ENCODE data around the gene ZNF747. TPM values are rescaled to one million over a fixed set of nuclear protein-coding genes. Genes with fewer than 3 reads are reported as not detected.

The ZNF747 gene
- total RNA-seq, 1 experiment from 2014 or later, result 12.3 TPM

DNA sequence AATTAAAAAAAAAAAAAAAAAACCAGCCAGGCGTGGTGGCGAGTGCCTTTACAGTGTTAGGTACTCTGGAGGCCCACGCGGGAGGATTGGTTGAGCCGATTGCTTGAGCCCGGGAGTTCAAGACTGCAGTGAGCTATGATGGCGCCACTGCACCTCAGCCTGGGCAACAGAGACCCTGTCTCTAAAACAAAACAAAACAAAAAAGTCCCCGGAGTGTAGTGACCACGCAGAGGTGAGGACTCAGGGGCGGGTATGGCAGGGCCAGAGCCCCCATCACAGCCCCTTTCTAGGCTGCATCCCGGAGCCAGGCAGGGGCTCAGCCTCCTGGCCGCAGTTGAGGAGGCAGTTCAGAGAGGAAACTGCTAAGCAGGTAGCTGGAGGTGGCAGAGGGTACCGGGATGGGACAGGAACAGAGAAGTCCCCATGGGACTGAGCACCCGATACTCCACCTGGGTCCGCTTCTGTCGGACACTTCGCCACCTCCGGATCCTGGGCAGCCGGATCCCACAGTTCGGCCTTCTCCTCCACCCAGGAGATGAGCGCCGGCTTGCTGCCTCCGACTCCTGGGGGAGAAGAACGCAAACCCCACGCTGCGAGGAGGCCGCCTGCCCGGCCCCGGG, 800 bp downstream of the ZNF747 start:
- peaks cover 27% of the 10 kb centered on the region for H3K4me1 Mint-ChIP-seq (ENCODE audit: low read depth, unreplicated experiment)
- peaks cover 48% of the 10 kb centered on the region for H3K36me3 Mint-ChIP-seq (ENCODE audit: insufficient read depth, unreplicated experiment)
- no peaks in the 10 kb centered on the region for H3K9me3 Mint-ChIP-seq (ENCODE audit: low read depth, unreplicated experiment)
- H3K27ac Mint-ChIP-seq (ENCODE audit: unreplicated experiment), result peak overlapping the region; percentile 65
- intact Hi-C loops (cut with micrococcal nuclease; ENCODE audit: unreplicated experiment), result loop anchor here (2.0 kb wide), 1 partner anchor 103 kb away; the partner anchor contains the start of gene DCTPP1
- CTCF ChIA-PET, result interaction anchor here (0.8 to 2.8 kb wide), 3 partner anchors 25 to 104 kb away, joined by 8 to 21 read pairs (median 10); partner anchors contain the start of genes DCTPP1 and ZNF688
- peak overlapping the region; percentile 73 for H3K4me3 Mint-ChIP-seq (ENCODE audit: low read depth, unreplicated experiment)
- DNase-seq, result no peak
- H3K27me3 Mint-ChIP-seq (ENCODE audit: unreplicated experiment), result no peaks in the 10 kb centered on the region
- BruUV-seq (replicated peaks), result no TSS peak
- TF ChIP-seq CTCF (IDR thresholded peaks at IDR 0.05; ENCODE audit: unreplicated experiment), result no peak

DNA sequence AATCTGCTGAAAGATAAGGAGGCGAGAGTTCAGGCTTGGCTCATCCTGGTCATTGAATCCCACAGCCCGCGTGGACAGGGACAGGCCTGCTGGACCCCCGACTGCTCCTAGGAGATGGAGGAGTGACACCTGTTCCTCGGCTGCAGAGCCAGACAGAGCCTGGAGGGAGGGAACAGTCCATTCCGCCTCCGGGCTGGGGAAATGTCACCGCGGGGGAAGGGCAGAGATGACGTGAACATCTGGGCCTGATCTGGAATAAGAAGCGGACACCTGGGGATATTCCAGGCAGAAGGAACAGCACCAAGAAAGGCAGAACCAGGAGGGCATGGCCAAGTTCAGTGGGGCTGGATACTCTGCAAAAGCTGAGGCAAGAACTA, 1.5 kb downstream of the ZNF747 start:
- DNase-seq, result no peak
- no peak for TF ChIP-seq CTCF (IDR thresholded peaks at IDR 0.05; ENCODE audit: unreplicated experiment)
- peaks cover 49% of the 10 kb centered on the region for H3K36me3 Mint-ChIP-seq (ENCODE audit: insufficient read depth, unreplicated experiment)
- peaks cover 34% of the 10 kb centered on the region for H3K4me1 Mint-ChIP-seq (ENCODE audit: low read depth, unreplicated experiment)
- BruUV-seq (replicated peaks), result no TSS peak
- no peaks in the 10 kb centered on the region for H3K27me3 Mint-ChIP-seq (ENCODE audit: unreplicated experiment)
- intact Hi-C loops (cut with micrococcal nuclease; ENCODE audit: unreplicated experiment), result no loop called here
- CTCF ChIA-PET, result no interaction called here
- no peaks in the 10 kb centered on the region for H3K9me3 Mint-ChIP-seq (ENCODE audit: low read depth, unreplicated experiment)
- peak overlapping the region; percentile 73 for H3K4me3 Mint-ChIP-seq (ENCODE audit: low read depth, unreplicated experiment)
- H3K27ac Mint-ChIP-seq (ENCODE audit: unreplicated experiment), result peak overlapping the region; percentile 65

- H3K4me1 Mint-ChIP-seq (ENCODE audit: low read depth, unreplicated experiment), result peaks cover 40% of the 10 kb centered on the region
- TF ChIP-seq CTCF (IDR thresholded peaks at IDR 0.05; ENCODE audit: unreplicated experiment), result no peak
- DNase-seq, result no peak
- no peaks in the 10 kb centered on the region for H3K9me3 Mint-ChIP-seq (ENCODE audit: low read depth, unreplicated experiment)
- CTCF ChIA-PET, result no interaction called here
- H3K27ac Mint-ChIP-seq (ENCODE audit: unreplicated experiment), result peak overlapping the region; percentile 65
- no TSS peak for BruUV-seq (replicated peaks)
- peak overlapping the region; percentile 73 for H3K4me3 Mint-ChIP-seq (ENCODE audit: low read depth, unreplicated experiment)
- intact Hi-C loops (cut with micrococcal nuclease; ENCODE audit: unreplicated experiment), result no loop called here
- no peaks in the 10 kb centered on the region for H3K27me3 Mint-ChIP-seq (ENCODE audit: unreplicated experiment)
- H3K36me3 Mint-ChIP-seq (ENCODE audit: insufficient read depth, unreplicated experiment), result peaks cover 55% of the 10 kb centered on the region
Observed at GRCh38 chr16:30532285-30533145, 2.1 kb downstream of the ZNF747 start.

- Mint-ChIP-seq H3K4me3 (ENCODE audit: low read depth, unreplicated experiment) (no peak overlapping the region), H3K9me3 (ENCODE audit: low read depth, unreplicated experiment) (no peaks in the 10 kb centered on the region), H3K36me3 (ENCODE audit: insufficient read depth, unreplicated experiment) (peaks cover 69% of the 10 kb centered on the region), H3K27me3 (ENCODE audit: unreplicated experiment) (no peaks in the 10 kb centered on the region), H3K4me1 (ENCODE audit: low read depth, unreplicated experiment) (peaks cover 33% of the 10 kb centered on the region), H3K27ac (ENCODE audit: unreplicated experiment) (no peak overlapping the region)
- intact Hi-C loops (cut with micrococcal nuclease; ENCODE audit: unreplicated experiment), result no loop called here
- BruUV-seq (replicated peaks), result no TSS peak
- CTCF ChIA-PET, result no interaction called here
- TF ChIP-seq CTCF (IDR thresholded peaks at IDR 0.05; ENCODE audit: unreplicated experiment), result no peak
- no peak for DNase-seq
Observed at GRCh38 chr16:30530163-30531037, 4.3 kb downstream of the ZNF747 start.

Measured in Calu3 (cell line).